Nephron progenitor cell (in vitro differentiated cells): ENCODE data around the gene C1orf35.
"Not testable (repeated sequence)": the region's sequence is repeated elsewhere in the genome, so short reads cannot be mapped to it uniquely, and the experiment has no call there.

Experiments used
- DNase-seq: peaks from one replicate; pipeline ENCODE4 v3.0.0; 2021
- H3K27ac Mint-ChIP-seq: 2 replicates; pipeline ENCODE4 v1.8.0; 2021; ENCODE audit warnings: mild to moderate bottlenecking, moderate library complexity, mixed read lengths
- H3K27me3 Mint-ChIP-seq: 2 replicates; pipeline ENCODE4 v1.8.0; 2021; ENCODE audit warnings: mild to moderate bottlenecking, low read depth, mixed read lengths; ENCODE audit not compliant: poor library complexity
- H3K36me3 Mint-ChIP-seq: 2 replicates; pipeline ENCODE4 v1.8.0; 2021; ENCODE audit warnings: low read depth, mixed read lengths
- H3K4me1 Mint-ChIP-seq: 2 replicates; pipeline ENCODE4 v1.8.0; 2021; ENCODE audit warnings: mixed read lengths
- H3K4me3 Mint-ChIP-seq: 2 replicates; pipeline ENCODE4 v1.8.0; 2021; ENCODE audit warnings: mild to moderate bottlenecking, moderate library complexity, mixed read lengths
- H3K9me3 Mint-ChIP-seq: 2 replicates; pipeline ENCODE4 v1.8.0; 2021; ENCODE audit warnings: mild to moderate bottlenecking, moderate library complexity, mixed read lengths
- TF ChIP-seq, protein P1 (sequence below): fragments of 200-600 bp; sonication (generic); IDR thresholded peaks from 2 replicates; pipeline ENCODE4 v1.5.0; 2021; ENCODE audit warnings: antibody characterized with exemption

Gene C1orf35

DNA sequence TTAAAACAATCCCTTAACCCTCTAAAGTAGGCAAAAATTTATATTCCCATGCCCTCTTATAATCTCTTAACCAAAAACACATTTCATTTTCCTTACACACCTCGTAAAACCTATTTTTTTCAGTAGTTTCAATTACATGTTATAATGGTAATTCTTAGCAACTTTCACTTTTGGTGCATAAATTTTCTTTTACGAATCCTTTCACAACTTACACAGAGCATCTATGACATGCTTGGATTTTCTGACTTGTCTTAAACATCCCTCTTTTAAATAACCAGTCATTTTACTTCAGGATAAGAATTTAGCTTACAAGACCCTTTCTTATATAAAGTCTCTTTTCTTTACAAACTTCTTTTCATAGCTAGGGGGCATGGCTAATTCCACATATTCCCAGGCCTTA lies 14.9 kb upstream of the C1orf35 start:
- no peak overlapping the region for H3K27ac Mint-ChIP-seq
- H3K27me3 Mint-ChIP-seq: peaks cover 48% of the 10 kb centered on the region
- H3K36me3 Mint-ChIP-seq: peaks cover 9% of the 10 kb centered on the region
- peaks cover 61% of the 10 kb centered on the region for H3K9me3 Mint-ChIP-seq
- H3K4me1 Mint-ChIP-seq: no peaks in the 10 kb centered on the region
- H3K4me3 Mint-ChIP-seq: no peak overlapping the region
- TF ChIP-seq, protein P1, sequence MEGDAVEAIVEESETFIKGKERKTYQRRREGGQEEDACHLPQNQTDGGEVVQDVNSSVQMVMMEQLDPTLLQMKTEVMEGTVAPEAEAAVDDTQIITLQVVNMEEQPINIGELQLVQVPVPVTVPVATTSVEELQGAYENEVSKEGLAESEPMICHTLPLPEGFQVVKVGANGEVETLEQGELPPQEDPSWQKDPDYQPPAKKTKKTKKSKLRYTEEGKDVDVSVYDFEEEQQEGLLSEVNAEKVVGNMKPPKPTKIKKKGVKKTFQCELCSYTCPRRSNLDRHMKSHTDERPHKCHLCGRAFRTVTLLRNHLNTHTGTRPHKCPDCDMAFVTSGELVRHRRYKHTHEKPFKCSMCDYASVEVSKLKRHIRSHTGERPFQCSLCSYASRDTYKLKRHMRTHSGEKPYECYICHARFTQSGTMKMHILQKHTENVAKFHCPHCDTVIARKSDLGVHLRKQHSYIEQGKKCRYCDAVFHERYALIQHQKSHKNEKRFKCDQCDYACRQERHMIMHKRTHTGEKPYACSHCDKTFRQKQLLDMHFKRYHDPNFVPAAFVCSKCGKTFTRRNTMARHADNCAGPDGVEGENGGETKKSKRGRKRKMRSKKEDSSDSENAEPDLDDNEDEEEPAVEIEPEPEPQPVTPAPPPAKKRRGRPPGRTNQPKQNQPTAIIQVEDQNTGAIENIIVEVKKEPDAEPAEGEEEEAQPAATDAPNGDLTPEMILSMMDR: no peak
- DNase-seq: no peak

DNA sequence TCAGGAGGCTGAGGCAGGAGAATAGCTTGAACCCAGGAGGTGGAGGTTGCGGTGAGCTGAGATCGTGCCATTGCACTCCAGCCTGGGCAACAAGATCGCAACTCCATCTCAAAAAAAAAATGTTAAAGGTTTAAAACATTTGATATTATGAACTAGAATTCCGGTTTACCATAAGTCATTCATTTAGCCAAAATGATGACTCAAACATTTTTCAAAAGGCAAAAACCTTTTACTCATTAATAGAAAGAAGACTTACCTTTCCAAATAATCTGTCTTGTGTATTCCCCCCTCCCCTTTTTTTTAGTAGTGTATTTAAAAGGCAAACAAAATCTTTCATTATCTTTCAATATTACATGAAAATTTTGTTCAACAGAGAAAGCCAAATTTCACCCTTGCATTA lies 14.2 kb upstream of the C1orf35 start:
- DNase-seq: no peak
- H3K27me3 Mint-ChIP-seq: peaks cover 48% of the 10 kb centered on the region
- no peak overlapping the region for H3K27ac Mint-ChIP-seq
- TF ChIP-seq, protein P1: no peak
- peaks cover 9% of the 10 kb centered on the region for H3K36me3 Mint-ChIP-seq
- H3K4me3 Mint-ChIP-seq: no peak overlapping the region
- peaks cover 61% of the 10 kb centered on the region for H3K9me3 Mint-ChIP-seq
- H3K4me1 Mint-ChIP-seq: no peaks in the 10 kb centered on the region

DNA sequence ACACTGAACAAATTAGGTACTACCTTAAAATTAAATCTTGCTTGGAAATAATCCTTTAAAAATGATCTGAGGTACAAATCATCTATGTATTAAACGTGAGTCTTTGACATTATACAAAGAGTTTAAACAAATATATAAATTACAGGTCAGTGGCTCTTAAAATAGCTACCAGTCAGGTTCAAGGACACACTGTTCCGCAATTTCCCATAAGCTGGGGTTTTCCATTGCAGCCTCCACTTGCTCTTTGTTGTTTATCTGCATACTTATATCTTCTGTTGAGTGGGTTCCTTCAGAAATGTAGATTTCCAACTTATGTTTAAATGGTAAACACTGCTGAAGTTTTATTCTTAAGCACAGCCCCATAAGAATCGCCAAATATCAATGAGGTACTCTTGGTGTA lies 11.7 kb upstream of the C1orf35 start:
- TF ChIP-seq, protein P1: no peak
- no peak overlapping the region for H3K4me3 Mint-ChIP-seq
- peaks cover 5% of the 10 kb centered on the region for H3K4me1 Mint-ChIP-seq
- no peak overlapping the region for H3K27ac Mint-ChIP-seq
- peaks cover 37% of the 10 kb centered on the region for H3K27me3 Mint-ChIP-seq
- H3K9me3 Mint-ChIP-seq: peaks cover 46% of the 10 kb centered on the region
- DNase-seq: no peak
- peaks cover 9% of the 10 kb centered on the region for H3K36me3 Mint-ChIP-seq

DNA sequence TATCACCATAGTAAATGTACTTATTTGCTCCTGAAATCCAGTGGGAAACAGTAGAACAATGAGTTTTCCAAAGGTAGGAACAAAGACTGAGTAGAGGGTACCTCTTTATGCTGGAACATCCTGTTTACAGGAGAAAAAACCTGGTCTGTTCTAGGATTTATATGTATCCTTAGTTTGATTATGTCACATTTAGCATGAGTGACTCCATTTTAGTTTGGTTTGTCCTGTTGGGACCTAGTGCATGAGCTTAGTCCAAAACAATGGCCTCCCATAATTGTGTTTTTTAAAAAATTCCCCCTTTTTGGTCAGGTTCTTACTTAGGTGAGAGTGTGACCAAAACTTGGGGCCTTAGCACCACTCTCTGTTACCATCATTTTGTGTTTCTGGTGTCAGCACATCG lies 9.5 kb upstream of the C1orf35 start:
- peaks cover 25% of the 10 kb centered on the region for H3K9me3 Mint-ChIP-seq
- H3K4me3 Mint-ChIP-seq: no peak overlapping the region
- TF ChIP-seq, protein P1: no peak
- H3K4me1 Mint-ChIP-seq: peaks cover 23% of the 10 kb centered on the region
- no peak for DNase-seq
- H3K36me3 Mint-ChIP-seq: peaks cover 3% of the 10 kb centered on the region
- no peak overlapping the region for H3K27ac Mint-ChIP-seq
- peaks cover 34% of the 10 kb centered on the region for H3K27me3 Mint-ChIP-seq

DNA sequence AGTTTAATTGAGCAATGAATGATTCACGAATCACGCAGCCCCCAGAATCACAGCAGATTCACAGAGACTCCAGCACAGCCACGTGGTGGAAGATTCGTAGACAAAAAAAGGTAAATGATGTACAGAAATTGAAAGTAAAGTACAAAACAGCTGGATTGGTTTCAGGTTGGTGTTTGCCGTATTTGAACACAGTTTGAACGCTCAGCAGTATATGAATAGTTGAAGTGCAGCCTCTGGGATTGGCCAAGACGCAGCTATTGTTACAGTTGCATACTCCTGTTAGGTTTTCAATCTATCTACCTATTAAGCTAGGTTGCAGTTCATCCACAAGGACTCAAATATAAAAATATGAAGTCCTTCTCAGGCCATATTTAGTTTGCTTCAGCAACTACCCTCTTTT lies 9.0 kb upstream of the C1orf35 start:
- DNase-seq: no peak
- H3K4me1 Mint-ChIP-seq: peaks cover 23% of the 10 kb centered on the region
- H3K4me3 Mint-ChIP-seq: no peak overlapping the region
- H3K36me3 Mint-ChIP-seq: no peaks in the 10 kb centered on the region
- H3K27ac Mint-ChIP-seq: no peak overlapping the region
- H3K9me3 Mint-ChIP-seq: peaks cover 21% of the 10 kb centered on the region
- peaks cover 34% of the 10 kb centered on the region for H3K27me3 Mint-ChIP-seq
- TF ChIP-seq, protein P1: no peak

DNA sequence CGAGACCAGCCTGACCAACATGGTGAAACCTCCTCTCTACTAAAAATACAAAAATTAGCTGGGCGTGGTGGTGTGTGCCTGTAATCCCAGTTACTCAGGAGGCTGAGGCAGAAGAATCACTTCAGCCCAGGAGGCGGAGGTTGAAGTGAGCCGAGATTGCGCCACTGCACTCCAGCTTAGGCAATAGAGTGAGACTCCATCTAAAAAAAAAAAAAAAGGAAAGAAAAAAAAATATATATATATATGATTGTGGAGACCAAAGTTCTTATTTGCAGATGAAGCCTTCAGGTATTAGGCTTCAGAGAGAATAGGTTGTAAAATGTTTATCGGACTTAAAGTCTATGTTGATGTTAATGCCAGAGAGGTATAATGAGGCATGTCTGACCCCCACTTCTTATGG lies 8.2 kb upstream of the C1orf35 start:
- not testable (repeated sequence) for H3K27ac Mint-ChIP-seq, DNase-seq, H3K4me3 Mint-ChIP-seq, H3K36me3 Mint-ChIP-seq
- H3K27me3 Mint-ChIP-seq: peaks cover 27% of the 10 kb centered on the region
- peaks cover 23% of the 10 kb centered on the region for H3K4me1 Mint-ChIP-seq
- peaks cover 13% of the 10 kb centered on the region for H3K9me3 Mint-ChIP-seq
